Mesenchymal stem cell (in vitro differentiated cells and primary cell): ENCODE data around the gene CRIP3.
"Not testable (repeated sequence)": the region's sequence is repeated elsewhere in the genome, so short reads cannot be mapped to it uniquely, and the experiment has no call there.

Experiments
- DNase-seq: peaks from one replicate; pipeline ENCODE4 v3.0.0-alpha.2; 2013
- H2AFZ ChIP-seq: one replicate; pipeline ENCODE4 v1.6.1; 2013; ENCODE audit warnings: low read depth, mild to moderate bottlenecking, control low read depth, inconsistent platforms, low read length, moderate library complexity
- H2AK5ac ChIP-seq: 2 replicates; pipeline ENCODE4 v1.6.1; 2013; ENCODE audit warnings: low read length, moderate library complexity, mild to moderate bottlenecking, inconsistent platforms; ENCODE audit not compliant: severe bottlenecking
- H2BK120ac ChIP-seq: one replicate; pipeline ENCODE4 v1.6.1; 2013; ENCODE audit warnings: low read depth, mild to moderate bottlenecking, inconsistent platforms, low read length, moderate library complexity
- H2BK12ac ChIP-seq, 2 experiments: one replicate each; pipeline ENCODE4 v1.6.1; 2013; ENCODE audit warnings: inconsistent platforms in 2 of 2, low read length in 2 of 2, mild to moderate bottlenecking in 2 of 2, moderate library complexity in 2 of 2, control low read depth in 1 of 2
- H2BK15ac ChIP-seq: one replicate; pipeline ENCODE4 v1.6.1; 2013; ENCODE audit warnings: mild to moderate bottlenecking, low read depth, inconsistent platforms; ENCODE audit not compliant: poor library complexity, severe bottlenecking
- H2BK5ac ChIP-seq: 2 replicates; pipeline ENCODE4 v1.6.1; 2013; ENCODE audit warnings: low read depth, mild to moderate bottlenecking, low read length, control low read depth, inconsistent platforms; ENCODE audit not compliant: poor library complexity, severe bottlenecking
- H3K14ac ChIP-seq, 2 experiments: one replicate each; pipeline ENCODE4 v1.6.1; 2013; ENCODE audit warnings: inconsistent platforms in 2 of 2, low read length in 2 of 2, control low read depth in 1 of 2, mild to moderate bottlenecking in 1 of 2, moderate library complexity in 1 of 2
- H3K18ac ChIP-seq, 2 experiments: one replicate each; pipeline ENCODE4 v1.6.1; 2013; ENCODE audit warnings: inconsistent platforms in 2 of 2, low read length in 2 of 2, control low read depth in 1 of 2, low read depth in 1 of 2, mild to moderate bottlenecking in 1 of 2
- H3K23ac ChIP-seq, 2 experiments: one replicate each; pipeline ENCODE4 v1.6.1; 2013; ENCODE audit warnings: inconsistent platforms in 2 of 2, low read length in 2 of 2, mild to moderate bottlenecking in 2 of 2, moderate library complexity in 2 of 2, control low read depth in 1 of 2
- H3K27ac ChIP-seq: 2 replicates; pipeline ENCODE4 v1.5.1; 2013; ENCODE audit warnings: mild to moderate bottlenecking, moderate library complexity, low read length, control low read depth, inconsistent platforms; ENCODE audit not compliant: poor library complexity, severe bottlenecking
- H3K27me3 ChIP-seq, 2 experiments: 2 replicates each; pipeline versions ENCODE4 v1.6.1 to v1.7.0; 2013; ENCODE audit warnings: low read length in 2 of 2, mild to moderate bottlenecking in 2 of 2, moderate library complexity in 2 of 2, control low read depth in 1 of 2, inconsistent platforms in 1 of 2; ENCODE audit not compliant: control insufficient read depth in 1 of 2, insufficient read depth in 1 of 2
- H3K36me3 ChIP-seq, 2 experiments: 2 replicates each; pipeline versions ENCODE4 v1.6.1 to v1.7.0; 2013; ENCODE audit warnings: low read length in 2 of 2, control low read depth in 1 of 2, inconsistent platforms in 1 of 2, low read depth in 1 of 2, mild to moderate bottlenecking in 1 of 2; ENCODE audit not compliant: insufficient read depth in 2 of 2, control insufficient read depth in 1 of 2
- H3K4ac ChIP-seq, 2 experiments: one replicate each; pipeline ENCODE4 v1.6.1; 2013; ENCODE audit warnings: inconsistent platforms in 2 of 2, low read length in 2 of 2, mild to moderate bottlenecking in 2 of 2, moderate library complexity in 2 of 2, control low read depth in 1 of 2, low read depth in 1 of 2
- H3K4me1 ChIP-seq: 2 replicates; pipeline ENCODE4 v1.6.1; 2013; ENCODE audit warnings: low read depth, low read length, control low read depth; ENCODE audit not compliant: control insufficient read depth, insufficient read depth
- H3K4me2 ChIP-seq: 2 replicates; pipeline ENCODE4 v1.6.1; 2013; ENCODE audit warnings: low read length, mild to moderate bottlenecking, inconsistent platforms; ENCODE audit not compliant: poor library complexity, severe bottlenecking
- H3K4me3 ChIP-seq, 2 experiments: 2 replicates each; pipeline versions ENCODE4 v1.5.1 to v1.7.0; 2013; ENCODE audit warnings: low read length in 2 of 2, mild to moderate bottlenecking in 2 of 2, control low read depth in 1 of 2, low read depth in 1 of 2; ENCODE audit not compliant: insufficient read depth in 1 of 2
- H3K79me1 ChIP-seq: replicated peaks from 2 replicates; pipeline ENCODE4 v1.6.1; 2013; ENCODE audit warnings: mild to moderate bottlenecking, control low read depth, low read length, inconsistent platforms; ENCODE audit not compliant: poor library complexity, severe bottlenecking
- H3K9ac ChIP-seq: 2 replicates; pipeline ENCODE4 v1.7.0; 2013; ENCODE audit warnings: mild to moderate bottlenecking, low read length, moderate library complexity
- H3K9me3 ChIP-seq: 2 replicates; pipeline ENCODE4 v1.7.0; 2013; ENCODE audit warnings: mild to moderate bottlenecking, low read length; ENCODE audit not compliant: control insufficient read depth
- H4K8ac ChIP-seq: one replicate; pipeline ENCODE4 v1.6.1; 2013; ENCODE audit warnings: inconsistent platforms, mild to moderate bottlenecking, low read length, moderate library complexity
- H4K91ac ChIP-seq: one replicate; pipeline ENCODE4 v1.6.1; 2013; ENCODE audit warnings: mild to moderate bottlenecking, low read length, inconsistent platforms
- WGBS: methylation state at CpG from one replicate; pipeline ENCODE4 v1.1.7; 2013; ENCODE audit warnings: mixed read lengths; 5-methylcytosine and 5-hydroxymethylcytosine counted together

CRIP3 gene

GRCh38 chr6:43347021-43347420 lies 38.4 kb upstream of the CRIP3 start:
- Histone ChIP-seq H3K4ac (no peak overlapping the region), H2BK120ac (no peak overlapping the region), H2BK12ac (no peak overlapping the region), H3K18ac (no peak overlapping the region), H3K36me3 (peaks cover 14 to 80% of the 10 kb centered on the region in 2 experiments), H3K14ac (no peak overlapping the region), H2AFZ (no peak overlapping the region), H2AK5ac (no peak overlapping the region), H3K4me1 (no peaks in the 10 kb centered on the region), H3K4me2 (no peak overlapping the region), H3K9me3 (no peaks in the 10 kb centered on the region), H3K27me3 (no peaks in the 10 kb centered on the region), H3K79me1 (no peaks in the 10 kb centered on the region), H4K8ac (no peak overlapping the region), H2BK5ac (no peak overlapping the region), H3K23ac (no peak overlapping the region), H3K9ac (no peak overlapping the region), H2BK15ac (no peak overlapping the region), H4K91ac (no peak overlapping the region), H3K27ac (no peak overlapping the region), H3K4me3 (no peak overlapping the region)
- DNase-seq: no peak
- 94% methylated on average over 3 of the region's 3 CpGs for WGBS

GRCh38 chr6:43346243-43346642 lies 37.6 kb upstream of the CRIP3 start:
- H3K18ac ChIP-seq, H2BK5ac ChIP-seq, H4K8ac ChIP-seq, DNase-seq, H3K9ac ChIP-seq, H3K4me2 ChIP-seq, H3K27ac ChIP-seq, H3K27me3 ChIP-seq, H3K23ac ChIP-seq, H2AK5ac ChIP-seq, H3K4me3 ChIP-seq, H4K91ac ChIP-seq, H3K4ac ChIP-seq, H2BK15ac ChIP-seq, H2AFZ ChIP-seq, H3K79me1 ChIP-seq, H3K14ac ChIP-seq, H2BK120ac ChIP-seq, H2BK12ac ChIP-seq, H3K4me1 ChIP-seq, H3K9me3 ChIP-seq: not testable (repeated sequence)
- over 99% methylated on average over 11 of the region's 11 CpGs for WGBS
- H3K36me3 ChIP-seq: peaks cover 14 to 85% of the 10 kb centered on the region in 2 experiments

DNA sequence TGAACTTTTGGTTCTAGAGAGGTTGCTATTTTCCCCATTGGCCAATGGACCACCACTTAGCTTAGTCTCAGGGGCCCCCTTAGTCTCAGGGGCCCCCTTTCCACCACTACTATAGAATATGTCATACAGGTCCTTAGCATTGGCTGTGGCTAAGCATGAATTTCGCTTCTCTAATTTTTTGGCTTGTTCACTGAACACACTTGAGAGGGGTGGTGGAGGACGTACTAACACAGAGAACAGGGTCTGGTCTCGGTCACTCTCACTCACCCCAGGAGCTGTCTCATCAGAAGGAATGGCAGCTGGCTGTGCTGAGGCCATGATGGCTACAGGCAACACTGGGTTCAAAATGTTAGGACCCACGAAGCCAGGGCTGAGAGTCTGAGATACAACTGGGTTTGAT lies 30.5 kb upstream of the CRIP3 start:
- H3K4me3 ChIP-seq: no peak overlapping the region
- no peak overlapping the region for H3K23ac ChIP-seq
- H3K27ac ChIP-seq: no peak overlapping the region
- no peak overlapping the region for H2BK12ac ChIP-seq
- no peak overlapping the region for H3K18ac ChIP-seq
- H2BK5ac ChIP-seq: no peak overlapping the region
- DNase-seq: no peak
- no peak overlapping the region for H3K9ac ChIP-seq
- no peaks in the 10 kb centered on the region for H3K4me1 ChIP-seq
- 89% methylated on average over 4 of the region's 4 CpGs for WGBS
- no peak overlapping the region for H3K4me2 ChIP-seq
- peaks cover 27 to 75% of the 10 kb centered on the region in 2 experiments for H3K36me3 ChIP-seq
- no peak overlapping the region for H3K14ac ChIP-seq
- no peaks in the 10 kb centered on the region for H3K27me3 ChIP-seq
- H2BK120ac ChIP-seq: no peak overlapping the region
- no peak overlapping the region for H2AFZ ChIP-seq
- no peaks in the 10 kb centered on the region for H3K9me3 ChIP-seq
- no peaks in the 10 kb centered on the region for H3K79me1 ChIP-seq
- H3K4ac ChIP-seq: no peak overlapping the region
- H4K91ac ChIP-seq: no peak overlapping the region
- H4K8ac ChIP-seq: no peak overlapping the region
- no peak overlapping the region for H2AK5ac ChIP-seq
- H2BK15ac ChIP-seq: no peak overlapping the region

GRCh38 chr6:43338243-43338642 lies 29.6 kb upstream of the CRIP3 start:
- no peak overlapping the region for H3K9ac ChIP-seq
- no peaks in the 10 kb centered on the region for H3K4me1 ChIP-seq
- no peak overlapping the region for H3K27ac ChIP-seq
- H3K4me2 ChIP-seq: no peak overlapping the region
- no peak overlapping the region for H2AFZ ChIP-seq
- H3K9me3 ChIP-seq: no peaks in the 10 kb centered on the region
- H4K91ac ChIP-seq: no peak overlapping the region
- no peak overlapping the region for H4K8ac ChIP-seq
- DNase-seq: no peak
- H2BK15ac ChIP-seq: no peak overlapping the region
- H3K27me3 ChIP-seq: no peaks in the 10 kb centered on the region
- H3K18ac ChIP-seq: no peak overlapping the region
- H2BK12ac ChIP-seq: no peak overlapping the region
- no peak overlapping the region for H3K23ac ChIP-seq
- peaks cover 27 to 69% of the 10 kb centered on the region in 2 experiments for H3K36me3 ChIP-seq
- no peak overlapping the region for H3K14ac ChIP-seq
- H2BK5ac ChIP-seq: no peak overlapping the region
- no peaks in the 10 kb centered on the region for H3K79me1 ChIP-seq
- no peak overlapping the region for H2BK120ac ChIP-seq
- H2AK5ac ChIP-seq: no peak overlapping the region
- H3K4ac ChIP-seq: no peak overlapping the region
- no peak overlapping the region for H3K4me3 ChIP-seq
